ENCODE results near the gene SUV39H2. TPM values are rescaled to one million over a fixed set of nuclear protein-coding genes. Genes with fewer than 3 reads are reported as not detected.
A peak's percentile ranks its signal among the peaks of the same experiment; 100 is the strongest.

SUV39H2 gene
- total RNA-seq, 1 experiment from 2014 or later: 6.4 TPM

DNA sequence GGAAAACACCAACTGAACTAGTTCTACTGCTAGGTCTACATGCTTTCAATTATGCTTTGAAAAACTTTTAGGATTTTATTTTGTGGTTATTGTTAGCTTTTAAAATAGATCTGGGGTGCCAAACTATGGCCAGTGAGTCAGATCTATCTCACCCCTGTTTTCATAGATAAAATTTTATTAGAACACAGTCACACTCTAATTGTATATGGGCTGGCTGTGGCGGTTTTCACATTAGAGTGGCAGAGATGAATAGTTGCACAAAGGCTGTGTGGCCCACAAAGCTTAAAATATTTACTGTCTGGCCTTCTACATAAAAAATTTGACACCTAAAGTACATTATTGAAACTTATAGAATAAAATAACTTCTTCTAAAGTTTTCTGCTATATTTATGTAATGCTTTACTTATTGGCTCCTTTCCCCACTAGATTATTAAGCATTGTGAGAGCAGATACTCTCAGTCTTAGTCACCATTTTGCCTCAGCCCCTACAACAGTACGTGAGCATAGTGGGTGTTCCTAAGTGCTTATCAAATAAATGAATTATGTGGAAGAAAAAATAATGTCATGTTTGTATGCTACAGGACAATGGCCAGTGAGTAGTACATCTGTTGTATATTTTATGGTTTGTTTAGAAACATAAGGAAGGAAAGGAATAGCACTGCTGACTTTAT, 5.4 kb upstream of the SUV39H2 start:
- no peak for TF ChIP-seq EZH2phosphoT487 (IDR thresholded peaks at IDR 0.05; ENCODE audit: borderline replicate concordance, low read length)
- TF ChIP-seq, protein P1, sequence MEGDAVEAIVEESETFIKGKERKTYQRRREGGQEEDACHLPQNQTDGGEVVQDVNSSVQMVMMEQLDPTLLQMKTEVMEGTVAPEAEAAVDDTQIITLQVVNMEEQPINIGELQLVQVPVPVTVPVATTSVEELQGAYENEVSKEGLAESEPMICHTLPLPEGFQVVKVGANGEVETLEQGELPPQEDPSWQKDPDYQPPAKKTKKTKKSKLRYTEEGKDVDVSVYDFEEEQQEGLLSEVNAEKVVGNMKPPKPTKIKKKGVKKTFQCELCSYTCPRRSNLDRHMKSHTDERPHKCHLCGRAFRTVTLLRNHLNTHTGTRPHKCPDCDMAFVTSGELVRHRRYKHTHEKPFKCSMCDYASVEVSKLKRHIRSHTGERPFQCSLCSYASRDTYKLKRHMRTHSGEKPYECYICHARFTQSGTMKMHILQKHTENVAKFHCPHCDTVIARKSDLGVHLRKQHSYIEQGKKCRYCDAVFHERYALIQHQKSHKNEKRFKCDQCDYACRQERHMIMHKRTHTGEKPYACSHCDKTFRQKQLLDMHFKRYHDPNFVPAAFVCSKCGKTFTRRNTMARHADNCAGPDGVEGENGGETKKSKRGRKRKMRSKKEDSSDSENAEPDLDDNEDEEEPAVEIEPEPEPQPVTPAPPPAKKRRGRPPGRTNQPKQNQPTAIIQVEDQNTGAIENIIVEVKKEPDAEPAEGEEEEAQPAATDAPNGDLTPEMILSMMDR (conservative IDR thresholded peaks at IDR 0.05; ENCODE audit: low read depth, low read length): no peak
- TF ChIP-seq EZH2 (IDR thresholded peaks at IDR 0.05; ENCODE audit: low read length, unreplicated experiment): no peak
- CTCF ChIA-PET: no interaction called here
- H3K9me3 ChIP-seq (ENCODE audit: low read length): no peaks in the 10 kb centered on the region
- no peak overlapping the region; the same call in 1 of the 2 replicates for H3K4me2 ChIP-seq (ENCODE audit: low read length)
- DNase-seq: peak; percentile 47
- peaks cover 3% of the 10 kb centered on the region; the same call in 1 of the 2 replicates for H3K36me3 ChIP-seq (ENCODE audit: low read depth, low read length)
- H4K20me1 ChIP-seq (ENCODE audit: low read length): no peaks in the 10 kb centered on the region
- no peaks in the 10 kb centered on the region for H3K9me2 ChIP-seq (replicated peaks; ENCODE audit: low read length)
- peak; percentile 56 for ATAC-seq
- H3K79me2 ChIP-seq (ENCODE audit: low read length): peaks cover 19% of the 10 kb centered on the region
- POLR2A ChIA-PET (ENCODE audit: unreplicated experiment): interaction anchor here (0.6 kb wide), 1 partner anchor 546 kb away, joined by 3 read pairs; no protein-coding TSS in a partner anchor
- no peak overlapping the region for H3K9ac ChIP-seq (ENCODE audit: low read length)
- no peaks in the 10 kb centered on the region for H3F3A ChIP-seq (ENCODE audit: low read length, unreplicated experiment)
- H3K4me3 ChIP-seq (ENCODE audit: low read length): no peak overlapping the region
- H3K27me3 ChIP-seq (ENCODE audit: low read length): no peaks in the 10 kb centered on the region
- no peak overlapping the region for H2AFZ ChIP-seq (ENCODE audit: low read length)
- peak overlapping the region; percentile 9; the same call in 1 of the 2 replicates for H3K27ac ChIP-seq (ENCODE audit: low read length)
- intact Hi-C loops (cut with micrococcal nuclease): no loop called here
- no TSS peak for BruUV-seq (replicated peaks)
- H3K4me1 ChIP-seq (ENCODE audit: insufficient read depth, low read length): peaks cover 22% of the 10 kb centered on the region

DNA sequence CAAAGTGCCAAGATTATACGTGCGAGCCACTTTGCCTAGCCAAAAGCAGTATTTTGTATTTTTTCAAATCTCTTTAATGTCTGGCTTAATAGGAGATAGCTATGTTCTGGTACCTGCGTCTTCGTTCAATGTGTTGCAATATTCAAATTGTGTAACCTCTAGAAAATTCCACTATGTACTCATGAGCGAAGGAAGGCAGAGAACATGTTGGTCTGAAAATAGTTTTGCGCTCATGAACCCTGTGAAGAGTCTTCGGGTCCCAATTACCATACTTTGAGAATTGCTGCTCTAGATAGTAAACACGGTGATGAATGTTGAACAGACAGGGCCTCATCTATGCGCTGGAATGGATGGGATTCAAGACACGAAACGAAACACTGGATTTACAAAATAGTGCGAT, 2.7 kb upstream of the SUV39H2 start:
- TF ChIP-seq, protein P1 (conservative IDR thresholded peaks at IDR 0.05; ENCODE audit: low read depth, low read length): no peak
- no peak for TF ChIP-seq EZH2phosphoT487 (IDR thresholded peaks at IDR 0.05; ENCODE audit: borderline replicate concordance, low read length)
- TF ChIP-seq EZH2 (IDR thresholded peaks at IDR 0.05; ENCODE audit: low read length, unreplicated experiment): no peak
- CTCF ChIA-PET: no interaction called here
- Histone ChIP-seq H3K27me3 (ENCODE audit: low read length) (no peaks in the 10 kb centered on the region), H3K9me2 (replicated peaks; ENCODE audit: low read length) (no peaks in the 10 kb centered on the region), H3K27ac (ENCODE audit: low read length) (no peak overlapping the region), H3K9ac (ENCODE audit: low read length) (no peak overlapping the region), H3K4me2 (ENCODE audit: low read length) (no peak overlapping the region), H3K9me3 (ENCODE audit: low read length) (no peaks in the 10 kb centered on the region), H4K20me1 (ENCODE audit: low read length) (peaks cover 10% of the 10 kb centered on the region; the same call in 1 of the 2 replicates), H3K36me3 (ENCODE audit: low read depth, low read length) (no peaks in the 10 kb centered on the region; the same call in 1 of the 2 replicates), H3K4me1 (ENCODE audit: insufficient read depth, low read length) (peaks cover 30% of the 10 kb centered on the region), H2AFZ (ENCODE audit: low read length) (no peak overlapping the region), H3K79me2 (ENCODE audit: low read length) (peaks cover 41% of the 10 kb centered on the region), H3K4me3 (ENCODE audit: low read length) (no peak overlapping the region), H3F3A (ENCODE audit: low read length, unreplicated experiment) (no peaks in the 10 kb centered on the region)
- no TSS peak for BruUV-seq (replicated peaks)
- ATAC-seq: no peak
- POLR2A ChIA-PET (ENCODE audit: unreplicated experiment): no interaction called here
- no peak for DNase-seq
- intact Hi-C loops (cut with micrococcal nuclease): no loop called here

DNA sequence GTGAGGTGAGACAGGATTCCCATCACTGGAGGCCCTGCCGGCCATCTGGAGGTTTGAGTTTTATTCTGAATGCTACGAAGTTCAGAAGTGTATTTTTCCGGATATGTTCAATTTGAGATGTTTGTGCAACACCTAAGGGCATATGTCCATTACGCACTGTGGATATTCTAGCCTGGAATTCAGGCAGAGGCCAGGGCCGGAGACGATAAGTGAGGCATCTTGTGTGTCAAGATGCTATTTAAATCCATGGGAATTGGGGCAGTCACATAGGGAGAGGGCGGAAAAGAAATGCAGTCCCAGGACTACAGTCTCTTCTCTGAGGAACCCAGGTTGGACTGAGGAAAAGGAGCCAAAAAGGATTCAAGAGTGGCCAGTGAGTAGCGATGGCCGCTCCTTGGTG, 1.9 kb upstream of the SUV39H2 start:
- peaks cover 10% of the 10 kb centered on the region; the same call in 1 of the 2 replicates for H4K20me1 ChIP-seq (ENCODE audit: low read length)
- H3F3A ChIP-seq (ENCODE audit: low read length, unreplicated experiment): no peaks in the 10 kb centered on the region
- POLR2A ChIA-PET (ENCODE audit: unreplicated experiment): no interaction called here
- no TSS peak for BruUV-seq (replicated peaks)
- H3K27me3 ChIP-seq (ENCODE audit: low read length): no peaks in the 10 kb centered on the region
- peak overlapping the region; percentile 86; the same call in 1 of the 2 replicates for H3K4me3 ChIP-seq (ENCODE audit: low read length)
- ATAC-seq: no peak
- no peaks in the 10 kb centered on the region for H3K9me3 ChIP-seq (ENCODE audit: low read length)
- no peaks in the 10 kb centered on the region for H3K9me2 ChIP-seq (replicated peaks; ENCODE audit: low read length)
- intact Hi-C loops (cut with micrococcal nuclease): no loop called here
- H3K4me2 ChIP-seq (ENCODE audit: low read length): peak overlapping the region; percentile 88
- H3K27ac ChIP-seq (ENCODE audit: low read length): no peak overlapping the region
- H2AFZ ChIP-seq (ENCODE audit: low read length): no peak overlapping the region
- H3K9ac ChIP-seq (ENCODE audit: low read length): no peak overlapping the region
- DNase-seq: no peak
- CTCF ChIA-PET: no interaction called here
- no peaks in the 10 kb centered on the region for H3K36me3 ChIP-seq (ENCODE audit: low read depth, low read length)
- peaks cover 30% of the 10 kb centered on the region for H3K4me1 ChIP-seq (ENCODE audit: insufficient read depth, low read length)
- H3K79me2 ChIP-seq (ENCODE audit: low read length): peaks cover 49% of the 10 kb centered on the region
- TF ChIP-seq EZH2phosphoT487 (IDR thresholded peaks at IDR 0.05; ENCODE audit: borderline replicate concordance, low read length): no peak
- no peak for TF ChIP-seq EZH2 (IDR thresholded peaks at IDR 0.05; ENCODE audit: low read length, unreplicated experiment)
- TF ChIP-seq, protein P1 (conservative IDR thresholded peaks at IDR 0.05; ENCODE audit: low read depth, low read length): no peak

Data from PC-3 (cell line).